Fibroblast of pulmonary artery (primary cell): ENCODE data around the gene RGS3.

Source experiments
- DNase-seq: peaks from one replicate; pipeline ENCODE4 v3.0.0-alpha.2; 2010; ENCODE audit warnings: low read depth
- H3K4me3 ChIP-seq: replicated peaks from 2 replicates; pipeline ENCODE4 v1.5.1; 2011; ENCODE audit warnings: low read depth, mild to moderate bottlenecking, control low read depth, low read length, moderate library complexity
- TF ChIP-seq, protein P1 (sequence below): IDR thresholded peaks from 2 replicates; pipeline ENCODE4 v1.5.1; 2011; ENCODE audit warnings: mild to moderate bottlenecking, control low read depth, low read length, inconsistent platforms; ENCODE audit errors: missing control alignments

Gene RGS3

DNA sequence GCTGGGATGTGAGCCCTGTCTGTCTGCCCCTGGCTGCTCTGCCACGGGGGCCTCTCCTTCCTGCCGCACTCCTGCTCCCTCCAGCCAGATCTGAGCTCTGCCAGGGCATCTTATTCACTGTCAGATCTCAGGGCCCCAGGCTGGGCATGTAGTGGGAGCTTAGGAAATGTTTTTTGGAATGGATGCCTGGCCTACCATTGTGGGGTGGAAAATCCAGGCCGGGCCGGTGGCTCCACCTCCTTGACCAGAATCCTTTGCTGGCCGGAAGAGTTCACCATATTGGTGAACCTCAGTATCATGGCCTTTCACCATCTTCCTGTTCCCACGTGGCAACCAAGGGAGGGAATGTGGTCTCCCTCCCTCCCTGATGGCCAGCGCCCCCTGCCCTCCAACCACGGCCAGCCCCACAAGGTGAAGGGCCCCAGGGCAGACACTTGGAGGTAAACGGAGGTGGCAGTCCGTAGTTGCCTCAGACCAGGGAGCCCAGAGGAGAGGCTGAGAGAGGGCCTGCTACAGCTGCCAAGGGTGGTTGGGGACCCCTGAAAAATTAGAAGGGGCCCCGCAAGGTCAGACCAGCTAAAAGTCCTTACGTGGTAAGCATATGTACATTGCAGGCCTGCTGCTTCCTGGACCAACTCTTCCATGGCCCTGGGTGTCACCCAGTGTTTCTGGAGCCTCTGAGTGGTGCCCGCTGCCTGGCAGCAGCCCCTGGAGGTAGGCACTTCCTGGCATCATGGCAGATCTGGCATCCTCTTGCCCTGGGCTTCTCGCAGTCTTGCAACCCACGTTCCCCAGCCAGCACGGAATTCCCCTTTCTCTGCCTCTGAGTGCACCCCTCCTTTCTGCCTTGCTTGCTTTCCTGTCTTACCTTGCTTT is 153.3 kb downstream of the RGS3 start:
- TF ChIP-seq, protein P1, sequence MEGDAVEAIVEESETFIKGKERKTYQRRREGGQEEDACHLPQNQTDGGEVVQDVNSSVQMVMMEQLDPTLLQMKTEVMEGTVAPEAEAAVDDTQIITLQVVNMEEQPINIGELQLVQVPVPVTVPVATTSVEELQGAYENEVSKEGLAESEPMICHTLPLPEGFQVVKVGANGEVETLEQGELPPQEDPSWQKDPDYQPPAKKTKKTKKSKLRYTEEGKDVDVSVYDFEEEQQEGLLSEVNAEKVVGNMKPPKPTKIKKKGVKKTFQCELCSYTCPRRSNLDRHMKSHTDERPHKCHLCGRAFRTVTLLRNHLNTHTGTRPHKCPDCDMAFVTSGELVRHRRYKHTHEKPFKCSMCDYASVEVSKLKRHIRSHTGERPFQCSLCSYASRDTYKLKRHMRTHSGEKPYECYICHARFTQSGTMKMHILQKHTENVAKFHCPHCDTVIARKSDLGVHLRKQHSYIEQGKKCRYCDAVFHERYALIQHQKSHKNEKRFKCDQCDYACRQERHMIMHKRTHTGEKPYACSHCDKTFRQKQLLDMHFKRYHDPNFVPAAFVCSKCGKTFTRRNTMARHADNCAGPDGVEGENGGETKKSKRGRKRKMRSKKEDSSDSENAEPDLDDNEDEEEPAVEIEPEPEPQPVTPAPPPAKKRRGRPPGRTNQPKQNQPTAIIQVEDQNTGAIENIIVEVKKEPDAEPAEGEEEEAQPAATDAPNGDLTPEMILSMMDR = no peak
- DNase-seq = no peak
- no peak overlapping the region for H3K4me3 ChIP-seq

DNA sequence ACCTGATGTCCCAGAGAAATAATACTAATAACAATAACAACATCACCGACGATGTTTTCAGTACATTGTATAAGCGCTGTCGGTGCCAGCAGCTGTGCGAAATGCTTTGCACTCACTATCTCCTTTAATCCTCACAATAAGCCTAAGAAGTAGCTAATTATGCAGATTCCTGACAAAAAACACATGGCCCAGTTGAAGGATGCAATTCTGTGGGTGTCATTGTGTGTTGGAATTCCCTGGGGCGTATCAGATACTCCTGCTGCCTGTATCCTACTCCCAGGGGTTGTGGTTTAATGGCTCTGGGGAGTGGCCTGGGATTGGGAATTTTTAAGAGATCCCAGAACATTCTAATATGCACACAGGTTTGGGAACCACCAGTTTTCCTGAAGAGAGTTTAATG is 154.0 kb downstream of the RGS3 start:
- TF ChIP-seq, protein P1 = no peak
- DNase-seq = no peak
- no peak overlapping the region for H3K4me3 ChIP-seq

GRCh38 chr9:113618836-113619490 is 155.4 kb downstream of the RGS3 start:
- no peak for DNase-seq
- TF ChIP-seq, protein P1 = no peak
- H3K4me3 ChIP-seq = no peak overlapping the region

DNA sequence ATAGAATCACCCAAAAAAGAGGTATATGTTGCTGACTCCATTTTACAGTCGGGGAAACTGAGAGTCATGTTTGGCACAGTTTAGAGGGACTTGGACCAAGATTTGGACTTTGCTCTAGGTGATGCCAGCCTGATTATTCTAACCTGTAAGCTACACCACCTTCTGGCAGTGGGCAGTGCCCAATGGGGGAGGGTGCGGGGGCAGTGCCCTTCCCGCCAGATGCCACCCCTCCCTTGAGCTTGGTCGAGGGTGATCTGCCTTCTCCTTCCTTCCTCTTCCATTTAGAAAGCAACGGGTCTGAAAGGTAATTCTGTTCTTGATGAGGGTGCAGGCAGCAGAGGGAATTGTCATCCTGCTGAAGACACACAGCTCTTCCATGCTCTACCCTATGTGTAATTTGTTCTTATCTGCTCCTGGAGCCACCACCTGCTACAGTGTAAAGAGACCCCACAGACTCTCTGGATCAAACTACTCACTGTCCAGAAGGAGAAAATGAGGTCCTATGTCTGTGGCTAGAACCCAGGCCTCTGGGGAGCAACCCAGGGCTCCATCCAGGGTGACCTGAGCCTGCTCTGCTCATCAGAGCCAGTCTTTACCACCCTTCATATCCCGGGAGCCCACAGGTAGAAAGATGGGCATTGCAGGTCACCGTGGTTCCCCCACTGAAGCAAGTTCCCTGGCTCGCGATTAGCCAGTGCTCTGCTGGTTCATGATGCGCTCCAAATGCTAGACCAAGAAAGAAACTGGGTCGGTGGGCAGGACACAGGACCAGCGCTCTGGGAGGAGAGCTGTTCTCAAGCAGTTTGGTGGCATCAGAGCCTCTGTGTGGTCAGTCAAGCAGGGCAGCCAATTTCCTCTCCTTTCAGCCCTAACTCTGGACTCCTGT is 156.2 kb downstream of the RGS3 start:
- no peak overlapping the region for H3K4me3 ChIP-seq
- no peak for DNase-seq
- TF ChIP-seq, protein P1 = no peak

- peak; percentile 94 for DNase-seq
- peak overlapping the region; percentile 3 for H3K4me3 ChIP-seq
Observed at GRCh38 chr9:113620377-113621161, 157.0 kb downstream of the RGS3 start.

GRCh38 chr9:113621309-113621791 is 157.8 kb downstream of the RGS3 start:
- H3K4me3 ChIP-seq = no peak overlapping the region
- TF ChIP-seq, protein P1 = no peak
- peak; percentile 95 for DNase-seq

More at GRCh38 chr9:113620377-113621161, 157.0 kb downstream of the RGS3 start:
- TF ChIP-seq, protein P1 = no peak
